Uterus (tissue), 2 donors: Measurements from ENCODE around the gene PPP3R2.

ENCODE experiments used
- POLR2A ChIP-seq, 2 donors: fragments of 450-650 bp; IDR thresholded peaks; one replicate each; pipeline ENCODE4 v1.6.1; 2016; ENCODE audit warnings: antibody characterized with exemption in 2 of 2, mild to moderate bottlenecking in 1 of 2, moderate library complexity in 1 of 2
- TF ChIP-seq, protein P1 (sequence below), 4 experiments: fragments of 200-600 bp in 2 of 4; fragments of 450-650 bp in 2 of 4; sonication (generic) in 2 of 4; IDR thresholded peaks; one replicate each; pipeline ENCODE4 v1.5.1; 2016 to 2019; ENCODE audit warnings: antibody characterized with exemption in 4 of 4, mild to moderate bottlenecking in 2 of 4, moderate library complexity in 1 of 4

DNA sequence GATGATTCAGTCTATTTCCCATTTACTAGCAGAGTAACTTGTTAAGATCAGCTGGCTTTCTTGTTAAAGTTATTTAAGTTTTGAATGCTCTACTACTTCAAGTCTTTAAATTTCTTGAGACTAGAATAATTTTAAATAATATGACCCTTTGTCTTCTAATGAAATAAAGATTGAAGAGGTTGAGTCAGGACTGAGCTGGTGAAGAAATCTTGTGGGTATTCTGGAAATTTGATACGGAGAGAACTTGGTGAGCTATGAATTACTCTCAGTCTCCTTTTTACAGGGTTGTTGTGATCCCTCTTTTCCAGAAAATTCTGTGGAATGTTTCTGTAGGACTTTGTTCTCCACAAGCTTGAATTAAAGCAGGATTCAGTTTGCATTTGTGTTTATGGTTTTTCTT, 31.8 kb downstream of the PPP3R2 start:
- TF ChIP-seq, protein P1, sequence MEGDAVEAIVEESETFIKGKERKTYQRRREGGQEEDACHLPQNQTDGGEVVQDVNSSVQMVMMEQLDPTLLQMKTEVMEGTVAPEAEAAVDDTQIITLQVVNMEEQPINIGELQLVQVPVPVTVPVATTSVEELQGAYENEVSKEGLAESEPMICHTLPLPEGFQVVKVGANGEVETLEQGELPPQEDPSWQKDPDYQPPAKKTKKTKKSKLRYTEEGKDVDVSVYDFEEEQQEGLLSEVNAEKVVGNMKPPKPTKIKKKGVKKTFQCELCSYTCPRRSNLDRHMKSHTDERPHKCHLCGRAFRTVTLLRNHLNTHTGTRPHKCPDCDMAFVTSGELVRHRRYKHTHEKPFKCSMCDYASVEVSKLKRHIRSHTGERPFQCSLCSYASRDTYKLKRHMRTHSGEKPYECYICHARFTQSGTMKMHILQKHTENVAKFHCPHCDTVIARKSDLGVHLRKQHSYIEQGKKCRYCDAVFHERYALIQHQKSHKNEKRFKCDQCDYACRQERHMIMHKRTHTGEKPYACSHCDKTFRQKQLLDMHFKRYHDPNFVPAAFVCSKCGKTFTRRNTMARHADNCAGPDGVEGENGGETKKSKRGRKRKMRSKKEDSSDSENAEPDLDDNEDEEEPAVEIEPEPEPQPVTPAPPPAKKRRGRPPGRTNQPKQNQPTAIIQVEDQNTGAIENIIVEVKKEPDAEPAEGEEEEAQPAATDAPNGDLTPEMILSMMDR (IDR thresholded peaks at IDR 0.05), result no peak
- TF ChIP-seq POLR2A (IDR thresholded peaks at IDR 0.05), result no peak
